Measurements from ENCODE around the gene TMEM80.
A peak's percentile ranks its signal among the peaks of the same experiment; 100 is the strongest.
"Not testable (repeated sequence)": the region's sequence is repeated elsewhere in the genome, so short reads cannot be mapped to it uniquely, and the experiment has no call there.

TMEM80 gene

DNA sequence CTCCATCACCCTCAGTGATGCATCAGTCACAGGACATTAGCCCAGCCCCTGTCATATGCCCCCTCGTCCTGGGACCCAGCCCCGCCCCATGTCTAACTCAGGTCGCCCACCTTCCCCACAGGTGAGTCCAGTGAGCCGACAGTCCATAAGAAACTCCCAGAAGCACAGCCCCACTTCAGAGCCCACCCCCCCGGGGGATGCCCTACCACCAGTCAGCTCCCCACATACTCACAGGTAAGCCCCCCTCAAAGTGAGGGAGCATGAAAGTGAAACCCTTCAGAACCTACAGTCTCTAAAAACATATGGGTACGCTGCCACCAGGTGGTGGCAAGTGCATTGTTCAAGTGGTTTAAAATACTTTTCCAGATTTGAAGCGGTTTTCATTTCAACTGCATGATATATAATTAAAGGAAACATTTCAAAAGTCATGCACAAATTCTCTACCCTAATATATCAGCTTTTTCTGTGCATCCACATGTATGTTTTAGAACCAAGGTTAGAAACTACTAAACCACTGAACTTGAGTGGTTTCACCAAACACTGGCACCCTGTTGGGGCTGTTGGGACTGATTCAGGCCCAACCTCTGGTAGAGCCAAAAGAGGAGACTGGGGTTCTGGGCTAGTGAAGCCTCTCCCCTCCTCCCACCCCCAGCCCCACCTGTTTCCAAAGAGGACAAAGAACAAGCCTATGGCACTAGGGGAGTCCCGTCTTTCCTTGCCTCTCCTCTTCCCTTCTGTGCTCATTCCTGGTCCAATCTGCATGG lies 27.7 kb downstream of the TMEM80 start:
- peak in 2 of 3 experiments; percentile 62 to 74 for DNase-seq

DNA sequence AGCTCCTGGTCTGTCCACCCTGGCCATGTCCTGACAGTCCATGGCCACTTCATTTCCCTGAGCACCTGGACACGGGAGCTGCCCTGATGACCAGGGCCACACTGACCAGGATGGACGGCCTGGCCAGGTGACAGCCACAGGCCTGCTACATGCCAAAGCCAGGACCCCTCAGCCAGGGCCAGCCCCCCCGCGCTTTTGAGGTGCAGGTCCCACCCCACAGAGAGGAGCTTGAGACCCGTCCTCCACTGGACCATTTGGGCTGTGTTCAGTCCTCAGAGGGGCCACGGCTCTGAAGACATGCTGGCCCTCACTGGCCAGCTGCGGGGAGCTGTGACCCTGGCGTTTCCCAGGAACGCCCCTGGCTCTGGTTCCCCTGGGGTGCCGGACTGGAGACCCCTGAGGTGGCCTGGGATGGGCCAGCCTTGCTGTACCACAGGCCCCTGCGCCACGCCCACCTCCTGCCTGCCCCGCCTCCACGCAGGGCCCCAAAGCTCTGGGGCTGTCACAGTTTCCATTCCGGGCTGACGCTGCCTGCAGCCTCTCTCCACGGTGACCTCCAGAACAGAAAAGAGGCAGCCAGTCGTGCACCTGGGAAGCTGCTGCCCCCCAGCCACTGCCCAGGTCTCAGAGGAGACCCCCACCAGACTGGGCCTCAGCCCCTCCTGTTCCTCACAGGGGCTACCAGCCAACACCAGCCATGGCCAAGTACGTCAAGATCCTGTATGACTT lies 28.6 kb downstream of the TMEM80 start:
- no peak for DNase-seq

DNA sequence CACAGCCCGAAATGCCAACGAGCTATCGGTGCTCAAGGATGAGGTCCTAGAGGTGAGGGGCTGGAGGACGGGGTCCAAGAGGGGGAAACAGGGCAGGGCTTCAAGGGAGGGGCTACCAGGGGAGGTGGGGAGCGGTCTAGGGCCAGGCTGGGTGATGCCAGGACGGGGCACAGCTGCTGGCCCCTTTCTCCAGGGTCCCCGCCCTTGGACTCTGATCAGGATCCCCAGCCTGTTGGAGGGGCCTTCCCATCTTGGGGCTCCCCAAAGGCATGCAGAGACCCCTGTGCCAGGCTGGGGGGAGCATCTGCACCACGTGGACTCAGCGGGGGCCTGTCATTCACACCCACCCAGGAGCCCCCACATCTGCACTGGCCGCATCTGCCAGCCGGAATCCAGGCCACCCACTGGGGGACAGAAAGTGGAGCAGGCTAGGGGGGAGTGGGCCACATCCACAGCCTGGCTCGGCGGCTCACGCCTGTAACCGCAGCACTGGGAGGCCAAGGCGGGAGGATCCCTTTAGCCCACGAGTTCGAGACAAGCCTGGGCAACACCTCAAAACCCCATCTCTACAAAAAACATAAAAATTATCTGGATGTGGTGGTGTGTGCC lies 29.3 kb downstream of the TMEM80 start:
- no peak for DNase-seq

DNA sequence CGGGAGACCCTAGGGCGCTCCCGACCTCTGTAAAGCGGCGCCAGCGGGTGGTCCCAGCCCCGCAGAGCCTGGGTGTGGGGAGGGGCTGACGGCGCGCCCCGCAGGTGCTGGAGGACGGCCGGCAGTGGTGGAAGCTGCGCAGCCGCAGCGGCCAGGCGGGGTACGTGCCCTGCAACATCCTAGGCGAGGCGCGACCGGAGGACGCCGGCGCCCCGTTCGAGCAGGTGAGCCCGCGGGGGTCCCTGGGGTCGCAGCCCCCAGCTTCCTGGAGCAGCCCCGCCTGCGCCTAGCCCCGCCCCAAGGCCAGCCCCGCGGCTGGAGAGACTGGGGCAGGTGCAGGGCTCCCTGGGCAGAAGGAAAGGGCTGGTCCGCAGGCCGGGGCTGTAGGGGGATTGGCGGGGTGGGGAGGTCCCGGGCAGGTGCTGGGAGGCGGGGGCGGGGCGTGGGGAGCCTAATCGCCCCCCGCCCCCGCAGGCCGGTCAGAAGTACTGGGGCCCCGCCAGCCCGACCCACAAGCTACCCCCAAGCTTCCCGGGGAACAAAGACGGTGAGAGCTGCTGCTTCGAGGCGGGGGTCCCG lies 30.1 kb downstream of the TMEM80 start:
- peak in 2 of 3 experiments; percentile 60 to 68 for DNase-seq

DNA sequence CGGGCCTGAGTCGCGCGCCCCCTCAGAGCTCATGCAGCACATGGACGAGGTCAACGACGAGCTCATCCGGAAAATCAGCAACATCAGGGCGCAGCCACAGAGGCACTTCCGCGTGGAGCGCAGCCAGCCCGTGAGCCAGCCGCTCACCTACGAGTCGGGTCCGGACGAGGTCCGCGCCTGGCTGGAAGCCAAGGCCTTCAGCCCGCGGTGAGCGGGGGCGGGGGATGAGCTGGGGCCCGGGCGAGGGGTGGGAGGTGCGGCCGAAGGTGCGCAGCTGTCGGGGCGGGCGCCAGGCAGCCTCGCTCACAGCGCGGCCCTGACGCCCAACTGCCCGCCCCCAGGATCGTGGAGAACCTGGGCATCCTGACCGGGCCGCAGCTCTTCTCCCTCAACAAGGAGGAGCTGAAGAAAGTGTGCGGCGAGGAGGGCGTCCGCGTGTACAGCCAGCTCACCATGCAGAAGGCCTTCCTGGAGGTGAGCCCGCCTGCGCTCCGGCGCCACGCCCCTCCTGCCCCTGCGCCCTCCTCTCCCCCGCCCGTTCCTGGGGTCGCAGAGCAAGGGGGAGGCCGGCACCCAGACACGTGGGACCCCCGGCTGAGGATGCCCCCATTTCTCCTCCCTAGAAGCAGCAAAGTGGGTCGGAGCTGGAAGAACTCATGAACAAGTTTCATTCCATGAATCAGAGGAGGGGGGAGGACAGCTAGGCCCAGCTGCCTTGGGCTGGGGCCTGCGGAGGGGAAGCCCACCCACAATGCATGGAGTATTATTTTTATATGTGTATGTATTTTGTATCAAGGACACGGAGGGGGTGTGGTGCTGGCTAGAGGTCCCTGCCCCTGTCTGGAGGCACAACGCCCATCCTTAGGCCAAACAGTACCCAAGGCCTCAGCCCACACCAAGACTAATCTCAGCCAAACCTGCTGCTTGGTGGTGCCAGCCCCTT lies 30.9 kb downstream of the TMEM80 start:
- DNase-seq = peak; percentile 83 to 85 (median 85)

- DNase-seq = no peak
These were observed 31.7 kb downstream of the TMEM80 start for GRCh38 chr11:727281-727701.

GRCh38 chr11:727859-728748 lies 32.5 kb downstream of the TMEM80 start:
- DNase-seq = peak; percentile 74 to 76 (median 75)

- no peak for DNase-seq
These were observed 33.4 kb downstream of the TMEM80 start for GRCh38 chr11:728901-729491.

DNA sequence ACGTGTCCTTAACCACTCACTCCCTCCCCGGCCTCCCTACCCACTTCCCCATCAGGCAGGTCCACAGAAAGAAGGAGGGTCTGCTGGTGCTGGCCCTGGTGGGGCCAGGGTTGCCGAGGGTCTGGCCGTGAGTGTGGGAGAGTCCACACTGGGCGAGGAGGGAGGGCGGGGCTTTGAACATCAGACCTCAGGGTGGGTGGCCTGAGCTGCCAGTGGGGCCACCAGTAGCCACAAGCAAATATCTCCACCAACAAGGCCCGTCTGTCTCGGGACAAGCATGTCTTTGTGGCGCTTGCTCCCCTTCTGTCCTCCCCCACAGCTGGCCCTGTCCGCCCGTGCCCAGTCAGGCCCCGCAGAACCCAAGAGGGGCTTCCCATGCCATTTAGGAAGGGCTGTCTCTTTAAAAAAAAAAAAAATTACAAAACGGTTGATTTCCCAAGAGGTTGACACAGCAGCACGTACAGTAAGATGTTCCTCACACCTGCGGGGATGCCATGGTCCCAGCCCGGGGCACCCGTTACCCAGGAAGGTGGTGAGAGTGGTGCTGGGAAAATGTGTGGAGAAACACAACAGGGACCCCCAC lies 34.0 kb downstream of the TMEM80 start:
- no peak for DNase-seq

DNA sequence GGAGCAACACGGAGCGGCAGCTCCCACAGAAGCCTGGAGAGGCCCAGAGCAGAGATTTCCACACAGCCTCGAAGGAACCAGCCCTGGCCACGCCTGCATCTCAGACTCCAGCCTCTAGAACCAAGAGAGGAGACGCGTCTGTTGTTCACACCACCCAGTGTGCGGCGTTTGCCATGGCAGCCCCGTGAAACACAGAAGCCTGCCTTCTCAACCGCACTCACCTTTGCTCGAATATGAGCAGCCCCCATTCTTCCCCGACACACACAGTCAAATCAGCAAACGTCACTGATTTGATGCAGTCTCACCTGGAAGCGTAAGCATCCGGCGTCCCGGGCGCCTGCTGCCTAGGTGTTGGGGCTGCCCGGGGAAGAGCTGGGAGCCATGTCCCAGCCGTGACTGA lies 37.5 kb downstream of the TMEM80 start:
- DNase-seq = no peak

- DNase-seq = not testable (repeated sequence)
These were observed 38.9 kb downstream of the TMEM80 start for GRCh38 chr11:734541-734940.

- no peak for DNase-seq
These were observed 41.8 kb downstream of the TMEM80 start for GRCh38 chr11:737366-737765.

- DNase-seq = not testable (repeated sequence)
These were observed 42.3 kb downstream of the TMEM80 start for GRCh38 chr11:737899-738298.

DNA sequence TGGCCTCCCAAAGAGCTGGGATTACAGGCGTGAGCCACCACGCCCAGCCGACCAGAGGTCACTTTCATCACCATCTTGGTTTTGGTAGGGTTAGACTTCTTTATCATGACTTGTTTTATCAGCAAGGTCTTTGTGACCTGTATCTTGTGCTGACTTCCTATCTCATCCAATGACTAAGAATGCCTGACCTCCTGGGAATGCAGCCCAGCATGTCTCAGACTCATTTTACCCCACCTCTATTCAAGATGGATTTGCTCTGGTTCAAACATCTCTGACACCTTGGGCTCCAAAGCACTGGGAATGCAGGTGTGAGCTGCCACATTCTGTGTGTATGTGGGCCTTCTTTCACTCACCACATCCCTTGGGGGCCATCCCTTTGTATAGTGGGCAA lies 46.5 kb downstream of the TMEM80 start:
- DNase-seq = no peak

- no peak for DNase-seq
These were observed 47.1 kb downstream of the TMEM80 start for GRCh38 chr11:742571-743201.

DNA sequence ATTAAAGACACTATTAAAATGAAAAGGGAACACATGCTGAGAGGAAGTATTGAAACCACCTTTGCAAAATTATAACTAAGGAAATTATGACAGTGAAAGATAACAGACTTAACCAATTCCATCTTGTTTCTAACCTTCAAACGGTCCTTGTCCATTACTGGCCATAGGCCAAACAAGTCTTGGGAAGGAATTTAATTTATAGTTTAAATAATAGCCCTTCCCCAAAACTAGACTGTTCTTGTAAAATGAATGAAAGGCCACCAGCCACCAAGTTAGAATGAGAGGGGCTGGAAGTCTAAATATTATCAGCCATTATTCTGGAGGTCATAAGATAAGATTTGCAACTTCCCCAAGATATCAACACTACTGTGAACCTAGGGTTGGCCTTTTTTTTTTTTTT lies 49.8 kb downstream of the TMEM80 start:
- DNase-seq = no peak

GRCh38 chr11:746289-747157 lies 50.9 kb downstream of the TMEM80 start:
- peak; percentile 42 to 88 (median 88) for DNase-seq

GRCh38 chr11:747158-748006 lies 51.8 kb downstream of the TMEM80 start, which contains the start of gene TALDO1:
Gene TALDO1, plus strand, starts transcription at chr11:747464. Its CDS starts 18 bp downstream, at chr11:747482.
- peak; percentile 92 to 96 (median 93) for DNase-seq
